ENCODE measurements around the gene CDH4.

Gene CDH4

GRCh38 chr20:61881861-61882260 is 629.8 kb downstream of the CDH4 start:
- no peak overlapping the region for H3K4me3 ChIP-seq (replicated peaks in 1 of 2; ENCODE audit: low read depth in 2 of 2, low read length in 2 of 2)
- TF ChIP-seq, protein P1, sequence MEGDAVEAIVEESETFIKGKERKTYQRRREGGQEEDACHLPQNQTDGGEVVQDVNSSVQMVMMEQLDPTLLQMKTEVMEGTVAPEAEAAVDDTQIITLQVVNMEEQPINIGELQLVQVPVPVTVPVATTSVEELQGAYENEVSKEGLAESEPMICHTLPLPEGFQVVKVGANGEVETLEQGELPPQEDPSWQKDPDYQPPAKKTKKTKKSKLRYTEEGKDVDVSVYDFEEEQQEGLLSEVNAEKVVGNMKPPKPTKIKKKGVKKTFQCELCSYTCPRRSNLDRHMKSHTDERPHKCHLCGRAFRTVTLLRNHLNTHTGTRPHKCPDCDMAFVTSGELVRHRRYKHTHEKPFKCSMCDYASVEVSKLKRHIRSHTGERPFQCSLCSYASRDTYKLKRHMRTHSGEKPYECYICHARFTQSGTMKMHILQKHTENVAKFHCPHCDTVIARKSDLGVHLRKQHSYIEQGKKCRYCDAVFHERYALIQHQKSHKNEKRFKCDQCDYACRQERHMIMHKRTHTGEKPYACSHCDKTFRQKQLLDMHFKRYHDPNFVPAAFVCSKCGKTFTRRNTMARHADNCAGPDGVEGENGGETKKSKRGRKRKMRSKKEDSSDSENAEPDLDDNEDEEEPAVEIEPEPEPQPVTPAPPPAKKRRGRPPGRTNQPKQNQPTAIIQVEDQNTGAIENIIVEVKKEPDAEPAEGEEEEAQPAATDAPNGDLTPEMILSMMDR (IDR thresholded peaks at IDR 0.05; ENCODE audit: low read depth, low read length), result no peak
- DNase-seq (ENCODE audit: low read depth in 2 of 2), result no peak

DNA sequence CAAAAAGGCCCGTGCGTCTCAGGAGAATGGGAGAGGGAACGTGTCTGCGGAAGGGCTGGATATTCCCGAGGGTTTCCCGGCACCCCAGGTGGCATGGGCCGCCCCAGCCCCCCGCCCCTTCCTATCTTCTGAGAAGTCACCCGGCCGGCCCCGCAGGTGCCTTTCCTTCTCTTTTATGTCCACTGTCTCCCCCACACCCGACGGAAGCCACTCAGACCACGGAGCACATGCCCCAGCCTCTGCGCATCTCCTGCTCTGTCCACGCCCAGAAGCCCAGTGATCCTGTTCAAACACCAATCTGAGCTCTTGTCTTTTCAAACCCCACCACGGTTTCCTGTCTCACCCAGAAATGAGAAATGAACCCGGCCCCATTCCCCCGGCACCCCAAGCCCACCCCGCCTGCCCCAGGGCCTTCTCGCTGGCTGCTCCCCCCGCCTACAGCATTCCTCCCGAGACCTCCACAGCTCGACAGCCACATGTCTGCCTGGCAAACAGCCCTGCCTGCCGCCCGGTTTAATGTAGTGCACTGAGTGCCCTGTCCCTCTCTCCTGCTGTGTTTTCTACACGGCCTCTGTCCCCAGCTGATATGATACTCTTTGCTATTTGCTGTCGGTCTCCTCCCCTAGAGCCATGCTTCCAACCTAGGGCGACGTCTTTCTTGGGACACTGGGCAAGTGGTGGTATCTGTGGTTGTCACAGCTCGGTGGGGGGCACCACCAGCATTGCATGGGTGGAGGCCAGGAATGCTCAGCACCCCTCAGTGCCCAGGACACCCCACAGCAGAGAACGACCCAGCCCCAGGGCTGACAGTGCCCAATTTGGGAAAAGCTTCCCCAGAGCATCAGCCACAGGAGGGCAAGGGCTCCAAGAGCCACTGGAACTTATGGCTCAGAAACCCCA is 630.9 kb downstream of the CDH4 start:
- H3K4me3 ChIP-seq (replicated peaks in 1 of 2; ENCODE audit: low read depth in 2 of 2, low read length in 2 of 2), result no peak overlapping the region
- no peak for DNase-seq (ENCODE audit: low read depth in 2 of 2)
- TF ChIP-seq, protein P1 (IDR thresholded peaks at IDR 0.05; ENCODE audit: low read depth, low read length), result no peak

- TF ChIP-seq, protein P1 (IDR thresholded peaks at IDR 0.05; ENCODE audit: low read depth, low read length), result no peak
- DNase-seq (ENCODE audit: low read depth in 2 of 2), result no peak
Observed at GRCh38 chr20:61883857-61884393, 631.9 kb downstream of the CDH4 start.

GRCh38 chr20:61884571-61885389 is 632.7 kb downstream of the CDH4 start:
- no peak for DNase-seq (ENCODE audit: low read depth in 2 of 2)
- H3K4me3 ChIP-seq (replicated peaks in 1 of 2; ENCODE audit: low read depth in 2 of 2, low read length in 2 of 2), result no peak overlapping the region
- TF ChIP-seq, protein P1 (IDR thresholded peaks at IDR 0.05; ENCODE audit: low read depth, low read length), result no peak

More at GRCh38 chr20:61883857-61884393, 631.9 kb downstream of the CDH4 start:
- no peak overlapping the region for H3K4me3 ChIP-seq (replicated peaks in 1 of 2; ENCODE audit: low read depth in 2 of 2, low read length in 2 of 2)

- DNase-seq (ENCODE audit: low read depth in 2 of 2), result no peak
- H3K4me3 ChIP-seq (replicated peaks in 1 of 2; ENCODE audit: low read depth in 2 of 2, low read length in 2 of 2), result no peak overlapping the region
- TF ChIP-seq, protein P1 (IDR thresholded peaks at IDR 0.05; ENCODE audit: low read depth, low read length), result no peak
Observed at GRCh38 chr20:61885759-61886715, 634.0 kb downstream of the CDH4 start.
